HK-2 (cell line): Measurements from ENCODE around the gene TMEM176A.
"Not testable (repeated sequence)": the region's sequence is repeated elsewhere in the genome, so short reads cannot be mapped to it uniquely, and the experiment has no call there.

Source experiments
- DNase-seq: peaks from one replicate; pipeline ENCODE4 v3.0.0-alpha.2; 2018; ENCODE audit not compliant: unreplicated experiment

Gene TMEM176A

GRCh38 chr7:150788474-150789269 lies 11.9 kb upstream of the TMEM176A start:
- DNase-seq, result no peak

GRCh38 chr7:150790416-150791075 lies 10.0 kb upstream of the TMEM176A start:
- DNase-seq, result no peak

- DNase-seq, result no peak
Observed at GRCh38 chr7:150791304-150791703, 9.3 kb upstream of the TMEM176A start.

GRCh38 chr7:150791746-150792452 lies 8.7 kb upstream of the TMEM176A start:
- no peak for DNase-seq

GRCh38 chr7:150793569-150794238 lies 6.9 kb upstream of the TMEM176A start:
- no peak for DNase-seq

- no peak for DNase-seq
Observed at GRCh38 chr7:150797661-150798060, 2.9 kb upstream of the TMEM176A start.

- DNase-seq, result no peak
Observed at GRCh38 chr7:150799156-150799555, 1.4 kb upstream of the TMEM176A start.

GRCh38 chr7:150799741-150800580 lies 608 bp upstream of the TMEM176A start, which contains the start of gene TMEM176B:
Gene TMEM176B, minus strand, starts transcription at chr7:150800364. Its CDS starts 3,795 bp downstream, at chr7:150796569.
- DNase-seq, result no peak

GRCh38 chr7:150801242-150801945 lies 825 bp downstream of the TMEM176A start:
- no peak for DNase-seq

- no peak for DNase-seq
Observed at GRCh38 chr7:150801946-150802771, 1.6 kb downstream of the TMEM176A start.

- no peak for DNase-seq
Observed at GRCh38 chr7:150803161-150803860, 2.7 kb downstream of the TMEM176A start.

GRCh38 chr7:150804802-150805201 lies 4.2 kb downstream of the TMEM176A start:
- DNase-seq, result no peak

- DNase-seq, result no peak
Observed at GRCh38 chr7:150805864-150806263, 5.3 kb downstream of the TMEM176A start.

- no peak for DNase-seq
Observed at GRCh38 chr7:150806454-150806853, 5.9 kb downstream of the TMEM176A start.

- no peak for DNase-seq
Observed at GRCh38 chr7:150806863-150807262, 6.3 kb downstream of the TMEM176A start.

- not testable (repeated sequence) for DNase-seq
Observed at GRCh38 chr7:150807616-150808438, 7.3 kb downstream of the TMEM176A start.

GRCh38 chr7:150814328-150815001 lies 13.9 kb downstream of the TMEM176A start:
- DNase-seq, result no peak
